ENCODE data around the gene CNRIP1.
"Not testable (repeated sequence)": the region's sequence is repeated elsewhere in the genome, so short reads cannot be mapped to it uniquely, and the experiment has no call there.

The CNRIP1 gene

DNA sequence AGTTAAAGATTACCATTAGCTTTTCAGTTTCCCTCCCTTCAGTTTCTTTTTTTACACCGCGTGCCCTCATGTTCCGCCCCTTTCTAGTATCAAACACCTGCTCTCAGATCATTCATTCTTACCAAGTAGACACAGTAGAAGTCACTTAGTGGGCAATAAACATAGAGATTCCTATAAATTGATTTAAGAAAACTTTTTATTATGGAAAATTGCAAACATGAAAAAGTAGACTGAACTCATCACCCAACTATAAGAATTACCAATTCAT lies 21.2 kb upstream of the CNRIP1 start:
- DNase-seq (ENCODE audit: extremely low read depth in 1 of 2, low read depth in 1 of 2): no peak

DNA sequence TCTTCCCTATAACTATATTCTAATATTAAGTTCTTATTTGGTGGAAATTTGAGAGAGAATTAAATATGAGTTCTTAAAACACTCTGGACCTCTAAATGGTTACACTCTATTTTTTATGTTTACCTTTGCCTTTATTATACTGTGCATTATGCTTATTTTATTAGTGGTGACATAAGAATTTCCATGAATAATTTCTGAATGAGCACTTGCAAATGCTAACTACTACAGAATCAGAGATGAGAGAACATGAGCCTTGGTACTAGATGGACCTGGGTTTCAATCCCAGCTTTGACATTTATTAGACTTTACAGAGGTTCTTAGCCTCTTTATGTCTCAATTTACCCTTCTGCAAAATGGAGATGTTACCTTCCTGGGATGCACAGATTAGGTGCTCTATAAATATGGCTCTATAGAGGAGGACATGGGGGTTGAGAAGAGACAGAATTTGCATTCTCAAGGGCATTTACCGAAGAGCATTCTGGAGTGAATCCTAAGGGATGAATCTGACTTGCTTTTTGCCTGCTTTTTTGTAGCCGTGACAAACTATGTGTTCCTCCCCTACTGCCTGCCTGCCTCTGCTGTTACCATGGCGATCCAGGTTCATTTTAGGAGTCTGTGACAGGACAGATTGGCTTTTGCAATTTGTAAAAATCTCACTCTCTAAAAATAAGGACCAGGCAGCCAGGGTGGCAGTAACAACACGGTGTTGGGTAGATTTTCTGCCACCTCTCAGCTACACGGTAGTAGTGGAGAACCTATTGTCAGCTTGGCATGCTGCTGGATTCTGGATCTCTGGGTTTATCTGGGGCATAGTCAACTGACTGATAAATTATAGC lies 20.7 kb upstream of the CNRIP1 start:
- DNase-seq (ENCODE audit: extremely low read depth in 1 of 2, low read depth in 1 of 2): no peak

DNA sequence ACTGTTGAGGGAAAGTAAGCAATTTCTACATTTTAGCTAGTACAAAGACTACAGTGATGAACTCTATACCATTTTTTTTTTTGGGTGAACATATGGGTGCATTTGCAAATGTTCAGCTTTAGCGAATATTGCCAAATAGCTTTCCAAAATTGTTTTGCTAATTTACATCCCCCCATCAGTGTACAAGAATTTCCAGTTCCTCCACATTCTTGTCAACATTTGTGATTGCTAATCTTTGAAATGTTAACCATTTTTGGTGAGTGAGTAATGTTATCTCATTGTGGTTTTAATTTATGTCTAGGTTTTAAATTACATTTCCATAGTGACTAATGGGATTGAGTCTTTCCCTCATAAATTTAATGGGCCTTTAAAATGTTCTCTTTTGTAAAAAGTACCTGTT lies 16.4 kb upstream of the CNRIP1 start:
- DNase-seq (ENCODE audit: extremely low read depth in 1 of 2, low read depth in 1 of 2): no peak

DNA sequence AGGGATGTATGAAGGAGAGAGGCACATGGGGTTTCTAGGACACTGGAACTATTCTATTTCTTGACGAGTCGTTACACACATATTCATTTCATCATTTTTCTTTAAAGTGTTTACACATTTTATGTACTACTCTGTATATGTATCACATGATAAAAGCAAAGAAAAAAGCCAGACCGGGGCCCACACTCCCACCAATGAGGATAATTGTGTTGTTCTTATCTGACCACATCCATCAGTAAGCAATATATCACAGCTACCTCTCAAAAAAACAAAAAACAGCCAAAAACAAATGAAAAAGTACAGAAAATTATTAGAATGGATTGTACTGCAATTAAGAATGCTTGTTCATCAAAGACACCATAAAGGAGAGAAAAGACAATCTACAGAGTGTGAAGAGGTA lies 14.2 kb upstream of the CNRIP1 start:
- DNase-seq (ENCODE audit: extremely low read depth in 1 of 2, low read depth in 1 of 2): no peak

DNA sequence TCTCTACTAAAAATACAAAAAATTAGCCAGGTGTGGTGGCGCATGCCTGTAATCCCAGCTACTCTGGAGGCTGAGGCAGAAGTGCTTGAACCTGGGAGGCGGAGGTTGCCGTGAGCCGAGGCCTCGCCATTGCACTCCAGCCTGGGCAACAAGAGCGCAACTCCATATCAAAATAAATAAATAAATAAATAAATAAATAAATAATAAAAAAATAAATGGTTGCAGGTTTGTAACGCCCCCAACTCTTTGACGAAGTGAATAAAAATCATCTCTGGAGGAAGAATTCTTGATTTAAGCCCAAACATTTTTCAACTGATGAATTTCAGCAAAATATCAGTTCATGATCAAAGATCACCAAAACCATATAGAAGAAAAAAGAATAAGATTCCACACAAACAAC lies 13.3 kb upstream of the CNRIP1 start:
- no peak for DNase-seq (ENCODE audit: extremely low read depth in 1 of 2, low read depth in 1 of 2)

DNA sequence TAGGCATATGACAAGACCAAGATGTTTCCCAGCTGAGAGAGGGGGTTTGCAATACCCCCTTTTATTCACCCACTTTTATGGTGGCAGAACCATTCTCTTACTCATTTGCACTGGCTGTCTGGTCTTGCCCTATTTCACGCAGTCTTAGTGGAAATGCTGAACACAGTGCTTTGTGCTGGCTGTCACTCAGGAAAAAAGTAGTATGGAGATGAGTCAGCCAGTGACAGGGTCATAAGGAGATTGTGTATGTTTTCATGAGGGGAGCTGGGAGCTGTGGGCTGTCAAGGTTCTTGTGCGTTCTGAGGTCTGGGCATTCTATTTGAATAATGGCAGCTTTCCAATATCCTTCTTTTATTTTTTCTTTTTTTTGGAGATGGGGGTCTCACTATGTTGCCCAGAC lies 10.9 kb upstream of the CNRIP1 start:
- DNase-seq (ENCODE audit: extremely low read depth in 1 of 2, low read depth in 1 of 2): no peak

DNA sequence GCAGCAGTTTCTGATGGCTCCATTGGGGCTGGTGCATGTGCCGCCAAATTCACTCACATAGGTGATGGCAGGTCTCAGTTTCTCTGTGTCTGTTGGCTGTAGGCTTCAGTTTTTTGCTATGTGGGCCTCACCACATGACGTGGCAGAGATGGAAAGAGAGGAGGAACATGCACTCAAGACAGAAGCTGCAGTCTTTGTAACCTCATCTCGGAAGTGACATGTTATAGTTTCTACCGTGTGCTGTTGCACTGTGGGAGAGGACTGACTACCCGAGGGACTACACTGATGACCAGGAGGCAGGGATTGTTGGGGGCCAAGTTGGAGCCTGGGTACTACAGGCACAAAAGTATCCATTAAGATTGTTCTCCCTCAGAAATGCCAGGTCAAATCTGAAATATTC lies 9.2 kb upstream of the CNRIP1 start:
- no peak for DNase-seq (ENCODE audit: extremely low read depth in 1 of 2, low read depth in 1 of 2)

DNA sequence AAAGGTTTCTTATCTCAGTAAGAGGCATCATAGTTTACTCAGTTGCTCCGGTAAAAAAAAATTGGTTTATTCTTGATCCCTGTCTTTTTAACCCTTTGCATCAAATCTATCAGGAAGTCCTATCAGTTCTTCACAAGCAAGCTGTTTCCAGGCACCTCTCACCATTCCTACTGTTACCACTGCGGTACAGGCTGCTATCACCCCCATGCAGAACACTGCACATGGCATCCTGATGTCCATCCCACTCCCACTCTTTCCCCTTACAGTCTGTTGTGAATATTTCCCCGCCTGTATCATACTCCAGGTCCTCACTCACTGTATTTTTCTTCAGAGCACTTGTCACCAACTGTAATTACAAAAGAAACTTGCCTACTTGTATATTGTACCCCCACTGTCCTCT lies 5.3 kb upstream of the CNRIP1 start:
- DNase-seq (ENCODE audit: extremely low read depth in 1 of 2, low read depth in 1 of 2): no peak

DNA sequence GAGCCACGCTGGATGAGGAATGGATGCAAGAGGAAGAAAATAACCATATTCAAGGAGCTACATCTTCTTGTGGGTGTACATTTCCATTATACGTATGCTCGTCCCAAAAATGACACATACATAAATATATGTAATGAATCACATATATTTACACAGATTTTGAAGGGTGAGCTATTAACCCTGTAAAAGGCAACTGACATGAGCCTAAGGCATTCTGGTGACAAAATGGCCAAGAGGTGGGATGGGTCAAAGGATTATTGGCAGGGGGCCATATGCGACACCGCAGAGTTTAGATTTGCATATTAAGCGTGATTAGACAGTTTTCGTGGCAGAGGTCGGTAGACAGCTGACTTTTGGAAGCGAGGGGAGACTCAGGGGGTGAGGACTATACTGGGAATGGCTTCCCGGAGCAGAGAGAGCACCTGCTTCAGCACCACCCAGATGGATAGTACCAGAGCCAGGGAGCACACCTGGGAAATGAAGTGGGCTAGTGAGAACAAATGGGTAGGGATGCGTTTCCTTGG lies 431 bp upstream of the CNRIP1 start:
- DNase-seq (ENCODE audit: extremely low read depth in 1 of 2, low read depth in 1 of 2): no peak

DNA sequence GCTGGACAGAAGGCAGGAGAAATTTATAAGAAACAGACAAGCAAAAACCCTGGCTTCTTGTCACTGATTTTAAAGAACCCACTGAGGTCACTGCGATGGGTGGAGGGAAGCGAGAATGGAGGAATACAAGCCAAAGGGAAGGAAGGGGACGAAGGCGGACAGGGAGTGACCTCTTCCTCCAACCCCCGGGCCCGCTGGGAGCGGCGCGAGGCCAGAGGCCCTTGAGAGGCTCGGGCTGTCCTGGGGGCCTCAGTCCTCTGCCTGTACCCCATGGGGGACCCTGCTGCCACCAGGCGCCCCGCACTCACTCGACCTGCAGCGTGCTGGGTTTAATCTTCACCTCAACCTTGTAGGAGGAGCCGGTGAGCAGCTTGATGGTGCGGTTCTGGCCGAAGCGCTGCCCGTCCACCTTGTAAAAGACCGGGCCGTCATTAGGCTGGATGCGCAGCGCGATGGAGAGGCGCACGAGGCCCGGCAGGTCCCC lies 793 bp downstream of the CNRIP1 start:
- no peak for DNase-seq (ENCODE audit: extremely low read depth in 1 of 2, low read depth in 1 of 2)

DNA sequence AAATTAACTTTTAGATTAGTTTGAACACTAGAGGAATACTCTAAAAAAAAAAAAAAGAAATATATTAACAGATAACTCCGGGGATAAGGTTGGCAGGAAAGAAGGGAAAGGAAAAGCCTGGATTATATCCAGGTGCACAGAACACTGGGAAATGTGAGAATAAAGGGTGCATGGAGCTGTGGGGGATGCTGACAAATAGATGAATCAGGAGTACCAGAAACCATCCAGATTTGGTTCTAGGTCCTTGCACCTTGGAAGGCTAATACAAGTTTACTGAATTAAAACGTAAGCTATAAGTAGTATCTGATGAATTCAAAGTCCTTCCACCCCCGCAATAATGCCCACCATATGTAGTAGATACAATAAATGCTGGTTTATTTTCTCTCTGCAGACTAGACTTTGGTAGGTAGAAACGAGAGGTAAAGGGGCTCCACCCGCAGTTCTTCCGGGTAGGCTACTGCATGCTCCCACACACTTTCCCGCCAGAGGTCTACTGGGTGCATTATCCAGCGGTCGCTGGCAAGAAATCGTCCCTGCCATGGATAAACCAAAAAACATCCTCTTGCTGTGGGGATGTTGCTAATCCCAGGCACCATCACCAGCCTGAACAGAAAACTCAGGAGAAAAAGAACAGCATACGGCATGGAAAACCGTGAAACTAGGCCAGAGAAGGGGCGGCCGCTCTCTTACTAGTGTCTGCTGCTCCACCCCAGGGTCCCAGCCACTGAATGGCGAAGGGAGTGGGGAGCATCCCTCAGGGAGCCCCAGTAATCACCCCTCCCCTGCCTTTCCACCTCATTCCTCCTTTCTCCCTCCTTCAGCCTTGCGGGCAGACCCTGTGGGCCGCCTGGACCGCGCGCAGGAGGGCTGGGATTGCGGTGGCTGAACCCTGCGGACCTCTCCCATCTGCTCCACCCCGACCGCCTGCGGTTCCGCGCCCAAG lies 1.5 kb downstream of the CNRIP1 start:
- DNase-seq (ENCODE audit: extremely low read depth in 1 of 2, low read depth in 1 of 2): no peak

DNA sequence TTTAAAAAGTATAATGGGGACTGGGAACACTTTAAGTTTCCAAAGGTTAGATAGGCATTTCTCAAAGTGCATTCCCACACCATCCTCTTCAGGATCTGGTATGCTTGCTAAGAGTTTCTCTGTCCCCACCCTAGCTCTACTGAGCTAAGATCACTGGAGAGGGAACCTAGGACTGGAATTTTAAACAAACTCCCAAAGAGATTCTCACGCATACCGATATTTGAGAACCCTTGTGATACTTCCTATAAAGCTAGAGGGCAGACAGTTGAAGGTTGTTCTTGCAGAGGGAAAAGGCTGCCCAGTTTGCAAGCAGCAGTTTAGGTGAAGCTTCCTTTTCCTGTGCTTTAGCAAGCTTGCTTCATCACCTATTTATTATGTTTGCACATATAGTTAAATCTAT lies 3.6 kb downstream of the CNRIP1 start:
- no peak for DNase-seq (ENCODE audit: extremely low read depth in 1 of 2, low read depth in 1 of 2)

DNA sequence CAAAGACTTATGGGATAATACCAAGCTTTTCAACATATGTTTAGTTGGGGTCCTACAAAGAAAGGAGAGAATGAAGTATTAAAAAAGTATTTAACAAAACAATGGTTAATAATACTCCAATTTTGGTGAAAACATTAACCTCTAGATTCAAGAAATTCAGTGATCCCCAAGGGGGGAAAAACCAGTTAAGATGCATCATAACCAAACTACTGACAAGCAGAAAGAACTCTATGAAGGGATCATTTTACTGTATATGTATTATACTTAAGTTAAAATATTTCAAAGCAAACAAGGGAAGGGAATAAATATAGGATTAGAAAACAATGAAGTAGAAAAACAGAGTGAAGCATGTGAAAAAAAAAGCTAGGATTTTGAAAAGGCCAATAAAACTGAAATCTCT lies 8.7 kb downstream of the CNRIP1 start:
- DNase-seq (ENCODE audit: extremely low read depth in 1 of 2, low read depth in 1 of 2): no peak

DNA sequence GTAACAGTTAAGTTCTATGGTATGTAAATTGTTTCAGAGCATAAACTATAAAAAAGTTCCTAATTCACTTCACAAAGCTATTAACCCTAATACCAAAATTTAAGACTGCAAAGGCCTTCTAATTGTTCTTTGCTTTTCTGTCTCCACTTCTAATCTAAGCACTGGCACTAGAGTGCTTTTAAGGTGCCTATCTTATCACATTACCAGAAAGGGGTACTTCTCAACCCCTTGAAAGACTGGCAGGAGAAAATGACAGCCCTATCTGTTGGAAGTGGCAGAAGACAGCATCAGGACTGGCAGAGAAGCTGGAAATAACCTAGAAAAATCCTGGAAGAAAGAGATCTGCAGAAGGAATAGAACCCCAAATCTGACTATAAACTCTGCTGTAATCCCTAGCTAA lies 10.3 kb downstream of the CNRIP1 start:
- DNase-seq (ENCODE audit: extremely low read depth in 1 of 2, low read depth in 1 of 2): no peak

DNA sequence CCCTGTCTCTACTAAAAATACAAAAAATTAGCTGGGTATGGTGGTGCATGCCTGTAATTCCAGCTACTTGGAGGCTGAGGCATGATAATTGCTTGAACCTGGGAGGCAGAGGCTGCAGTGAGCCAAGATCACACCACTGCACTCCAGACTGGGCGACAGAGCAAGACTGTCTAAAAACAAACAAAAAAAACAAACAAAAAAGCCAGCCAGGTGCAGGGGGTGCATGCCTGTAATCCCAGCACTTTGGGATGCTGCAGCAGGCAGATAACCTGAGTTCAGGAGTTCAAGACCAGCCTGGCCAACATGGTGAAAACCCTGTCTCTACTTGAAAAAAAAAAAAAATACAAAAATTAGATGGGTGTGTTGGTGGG lies 15.9 kb downstream of the CNRIP1 start:
- not testable (repeated sequence) for DNase-seq (ENCODE audit: extremely low read depth in 1 of 2, low read depth in 1 of 2)

DNA sequence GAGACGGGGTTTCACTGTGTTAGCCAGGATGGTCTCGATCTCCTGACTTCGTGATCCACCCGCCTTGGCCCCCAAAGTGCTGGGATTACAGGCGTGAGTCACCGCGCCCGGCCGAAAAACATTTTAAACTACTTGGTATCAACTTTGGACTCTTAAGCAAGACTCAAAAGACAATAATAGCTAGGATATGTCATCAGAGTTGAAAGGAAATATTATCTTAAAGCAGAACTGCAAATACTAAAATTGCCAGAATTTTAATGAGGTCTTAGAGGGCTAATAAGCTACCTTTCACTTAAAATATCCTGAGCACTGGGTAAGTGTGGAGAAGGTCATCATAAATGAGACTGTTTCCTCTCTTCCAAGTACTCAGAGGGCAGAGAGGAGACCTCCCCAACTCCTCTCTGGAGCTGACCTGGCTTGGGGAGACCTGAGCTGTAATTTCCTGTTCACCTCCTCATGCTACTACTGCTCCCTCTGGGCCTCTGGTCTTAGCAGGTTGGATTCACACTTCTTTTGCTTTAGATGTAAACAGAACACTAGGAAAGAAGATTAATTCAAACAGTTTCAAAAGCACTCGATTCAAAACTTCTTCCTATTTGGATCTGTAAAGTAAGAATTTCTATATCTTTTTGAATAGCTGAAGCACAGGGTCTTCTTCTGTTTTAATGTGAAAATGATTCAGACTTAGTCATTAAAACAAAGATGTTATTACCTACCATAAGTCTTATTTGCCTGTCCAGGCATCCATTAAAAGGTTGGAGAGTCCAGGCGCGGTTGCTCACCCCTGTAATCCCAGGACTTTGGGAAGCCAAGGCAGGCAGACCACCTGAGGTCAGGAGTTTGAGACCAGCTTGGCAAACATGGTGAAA lies 16.5 kb downstream of the CNRIP1 start:
- no peak for DNase-seq (ENCODE audit: extremely low read depth in 1 of 2, low read depth in 1 of 2)

DNA sequence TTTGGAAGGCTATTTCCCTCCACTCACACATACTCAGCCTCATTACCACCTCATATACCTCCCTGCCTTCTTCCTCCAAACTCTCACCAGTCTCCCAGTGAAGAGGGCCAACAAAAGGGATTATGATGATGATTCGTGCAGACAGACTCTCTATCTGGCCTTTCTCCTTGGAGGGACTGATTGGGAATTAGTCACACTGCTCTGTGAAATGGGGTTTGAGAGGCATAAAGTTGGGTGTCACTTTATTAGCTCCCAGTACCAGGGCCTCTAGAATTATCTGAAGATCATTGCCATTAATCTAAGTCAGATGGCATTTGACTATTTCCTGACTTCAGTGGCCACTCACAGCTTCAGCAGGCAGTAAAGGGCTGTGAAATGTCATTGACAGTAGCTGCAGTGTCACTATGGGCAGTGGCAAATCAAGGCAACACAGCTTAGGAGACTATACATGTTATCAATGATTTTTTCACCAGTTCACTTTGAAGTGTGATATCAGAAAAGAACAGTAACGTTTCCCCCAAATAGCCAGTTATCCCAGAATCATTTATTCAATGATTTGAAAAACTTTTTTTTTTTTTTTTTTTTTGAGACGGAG lies 17.4 kb downstream of the CNRIP1 start:
- DNase-seq (ENCODE audit: extremely low read depth in 1 of 2, low read depth in 1 of 2): no peak

DNA sequence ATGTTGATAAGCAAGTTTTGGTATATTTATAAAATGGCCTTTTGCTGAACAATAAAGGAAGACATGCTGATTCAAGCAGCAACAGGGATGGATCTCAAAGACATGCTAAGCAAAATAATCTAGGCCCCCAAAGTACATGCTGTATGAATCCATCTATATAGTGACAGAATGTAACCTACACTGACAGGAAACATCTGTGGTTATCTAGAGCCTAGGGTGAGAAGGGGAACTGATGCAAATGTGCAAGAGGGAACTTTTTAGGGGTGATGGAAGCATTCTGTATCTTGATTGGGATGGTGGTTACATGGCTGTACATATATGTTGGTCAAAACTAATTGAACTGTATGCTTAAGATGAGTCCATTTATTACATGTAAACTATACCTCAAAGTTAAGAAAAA lies 24.2 kb downstream of the CNRIP1 start:
- no peak for DNase-seq (ENCODE audit: extremely low read depth in 1 of 2, low read depth in 1 of 2)

DNA sequence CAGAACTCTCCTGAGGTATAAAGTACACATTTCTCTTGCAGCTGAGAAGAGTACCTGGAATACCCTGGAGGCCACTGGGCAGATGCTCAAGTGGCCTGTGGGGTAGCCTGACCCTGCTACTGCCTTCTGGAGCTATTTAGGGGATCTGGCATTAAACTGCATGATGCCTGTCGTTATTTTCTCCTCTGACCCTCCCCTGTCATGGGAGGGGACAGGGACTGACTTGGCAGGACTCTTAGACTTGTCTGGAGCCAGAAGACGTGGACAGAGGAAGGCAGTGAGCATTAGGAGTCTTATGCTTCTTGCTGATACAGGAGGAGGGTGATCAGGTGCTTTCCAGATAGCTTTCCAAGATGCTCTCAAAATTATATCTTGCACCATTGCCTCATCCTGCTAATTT lies 24.8 kb downstream of the CNRIP1 start:
- DNase-seq (ENCODE audit: extremely low read depth in 1 of 2, low read depth in 1 of 2): no peak

DNA sequence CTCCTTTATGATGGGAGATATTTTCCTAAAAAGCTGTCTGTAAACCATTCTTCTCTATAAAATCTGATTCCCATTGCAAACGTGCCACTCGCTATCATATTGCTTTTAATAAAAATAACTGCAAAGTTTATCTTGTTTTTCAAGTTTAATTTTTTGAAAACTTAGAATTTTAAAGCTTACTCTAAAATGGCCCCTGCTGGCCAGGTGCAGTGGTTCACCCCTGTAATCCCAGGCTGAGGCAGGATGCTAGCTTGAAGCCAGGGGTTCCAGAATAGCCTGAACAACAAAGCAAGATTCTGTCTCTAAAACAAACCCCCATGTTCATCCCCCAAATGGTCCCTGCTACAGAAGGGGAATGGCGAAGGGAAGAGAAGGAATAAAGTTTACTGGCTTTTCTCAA lies 25.6 kb downstream of the CNRIP1 start:
- no peak for DNase-seq (ENCODE audit: extremely low read depth in 1 of 2, low read depth in 1 of 2)

DNA sequence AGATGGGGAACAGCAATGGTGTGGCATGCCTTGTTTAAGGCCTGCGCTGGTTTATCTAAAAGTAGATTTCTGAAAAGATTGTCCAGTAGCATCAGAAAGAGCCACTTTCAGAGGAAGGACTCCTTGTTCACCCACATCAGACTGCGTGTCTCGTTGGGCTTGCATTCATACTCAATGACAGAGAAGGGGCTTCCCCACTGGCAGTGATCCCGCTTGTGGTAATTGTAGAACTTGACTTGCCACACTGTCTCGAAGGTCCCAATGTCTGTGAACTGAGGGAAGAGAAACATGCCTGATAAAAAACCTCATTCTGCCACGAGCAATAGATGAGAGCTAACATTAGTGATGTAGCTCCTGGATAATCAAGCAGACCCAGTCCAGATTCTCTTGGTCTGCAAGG lies 26.0 kb downstream of the CNRIP1 start:
- DNase-seq (ENCODE audit: extremely low read depth in 1 of 2, low read depth in 1 of 2): no peak

All from activated CD8-positive, alpha-beta memory T cell treated with anti-CD3 and anti-CD28 coated beads for 1 hour (primary cell).